NCI-H510A (cell line): ENCODE results near the gene CLDN10.
A peak's percentile ranks its signal among the peaks of the same experiment; 100 is the strongest.
"Not testable (repeated sequence)": the region's sequence is repeated elsewhere in the genome, so short reads cannot be mapped to it uniquely, and the experiment has no call there.

Experiments used
- DNase-seq: peaks from one replicate; lab custom pipeline; 2025; lab: John Stamatoyannopoulos, UW

The CLDN10 gene, protein sequence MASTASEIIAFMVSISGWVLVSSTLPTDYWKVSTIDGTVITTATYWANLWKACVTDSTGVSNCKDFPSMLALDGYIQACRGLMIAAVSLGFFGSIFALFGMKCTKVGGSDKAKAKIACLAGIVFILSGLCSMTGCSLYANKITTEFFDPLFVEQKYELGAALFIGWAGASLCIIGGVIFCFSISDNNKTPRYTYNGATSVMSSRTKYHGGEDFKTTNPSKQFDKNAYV

DNA sequence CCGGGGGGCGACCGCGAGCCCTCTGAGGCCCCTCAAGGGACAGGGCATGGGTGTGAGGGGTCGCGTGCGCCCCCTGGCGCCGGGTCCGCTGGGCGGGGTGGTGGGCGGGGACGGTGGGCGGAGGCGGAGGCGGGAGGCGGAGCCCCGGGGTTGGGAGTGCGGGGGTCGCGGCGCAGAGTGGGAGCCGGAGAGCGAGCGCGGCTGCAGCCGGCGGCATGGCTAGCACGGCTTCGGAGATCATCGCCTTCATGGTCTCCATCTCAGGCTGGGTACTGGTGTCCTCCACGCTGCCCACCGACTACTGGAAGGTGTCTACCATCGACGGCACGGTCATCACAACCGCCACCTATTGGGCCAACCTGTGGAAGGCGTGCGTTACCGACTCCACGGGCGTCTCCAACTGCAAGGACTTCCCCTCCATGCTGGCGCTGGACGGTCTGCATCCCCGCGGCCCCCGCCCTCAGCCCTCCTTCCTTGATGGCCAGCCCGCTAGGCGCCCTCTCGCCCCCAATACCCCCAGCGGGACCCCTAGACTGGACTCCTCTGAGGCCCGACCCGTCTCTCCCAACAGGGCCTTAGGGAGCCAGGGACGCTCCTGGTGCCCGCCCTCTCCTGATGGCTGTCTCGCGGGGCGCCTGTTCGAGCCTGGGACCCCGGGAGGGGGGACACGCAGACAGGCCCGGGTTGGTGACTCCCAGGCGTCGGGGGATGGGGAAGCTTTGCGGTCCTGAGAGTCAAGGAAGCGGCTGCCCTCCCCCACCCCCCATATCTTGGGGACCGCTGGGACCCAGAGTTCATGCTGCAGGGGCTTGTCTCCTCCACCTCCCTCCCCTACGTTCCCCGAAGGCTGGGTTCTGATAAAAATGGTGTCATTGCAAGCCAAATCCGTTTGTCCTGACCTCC, at the start of gene CLDN10:
TSS of gene CLDN10 (plus strand) at position 182 of the 903 bp plus-strand sequence. CDS start at position 216, 34 bp downstream.
- DNase-seq = no peak

- DNase-seq = no peak
Measured at GRCh38 chr13:95503662-95504061, 48.9 kb upstream of the CLDN10 start.

DNA sequence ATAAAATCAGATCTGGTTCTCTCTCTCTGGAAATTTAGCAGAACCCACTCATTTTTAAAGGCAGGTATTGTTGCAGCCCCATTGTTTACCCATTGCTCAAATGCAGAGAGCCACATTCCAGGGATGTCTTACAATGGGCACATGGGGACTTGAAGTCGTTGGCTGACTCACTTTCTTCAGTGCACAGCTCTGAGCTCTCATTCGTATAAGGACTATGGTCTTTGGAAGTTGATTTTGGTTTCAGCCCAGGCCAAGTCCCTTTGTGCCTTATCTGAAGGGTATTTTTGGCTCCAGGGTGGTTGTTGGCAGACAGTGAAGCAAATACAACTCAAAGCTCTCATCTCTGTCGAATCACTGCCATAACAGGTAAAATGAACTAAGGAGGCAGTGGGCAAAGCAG, 47.3 kb upstream of the CLDN10 start:
- no peak for DNase-seq

DNA sequence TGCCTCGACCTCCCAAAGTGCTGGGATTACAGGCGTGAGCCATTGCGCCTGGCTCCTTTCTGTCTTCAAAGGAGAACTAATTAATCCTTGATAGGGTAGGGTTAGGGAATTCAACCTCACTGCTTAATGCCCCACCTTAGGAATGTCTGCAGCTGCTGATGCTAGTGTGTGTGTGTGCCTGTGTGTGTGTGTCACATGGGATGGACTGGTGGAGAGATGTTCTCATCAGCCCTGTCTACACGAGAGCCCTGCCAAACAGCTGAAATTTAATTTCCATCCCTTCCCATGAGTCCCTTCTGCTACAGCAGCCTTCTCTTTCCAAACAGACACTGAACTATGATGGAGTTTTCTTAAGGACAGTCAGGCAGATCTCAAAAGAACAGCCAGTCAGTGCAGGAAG, 46.5 kb upstream of the CLDN10 start:
- no peak for DNase-seq

DNA sequence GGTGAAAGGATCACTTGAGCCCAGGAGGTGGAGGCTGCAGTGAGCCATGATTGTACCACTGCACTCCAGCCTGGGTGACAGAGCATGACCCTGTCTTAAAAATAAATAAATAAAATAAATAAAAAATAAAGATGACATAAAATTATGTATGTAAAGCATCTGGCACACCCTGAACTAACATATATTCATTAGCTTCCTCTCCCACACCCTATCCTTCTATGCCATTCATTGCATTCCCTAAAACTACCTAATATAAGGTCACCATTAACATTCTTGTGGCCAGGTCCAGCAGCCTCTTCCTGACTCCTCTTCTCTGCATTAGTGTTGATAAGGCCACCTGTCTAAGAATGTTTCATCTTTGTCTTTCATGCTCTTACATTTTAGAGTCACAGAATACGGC, 44.5 kb upstream of the CLDN10 start:
- no peak for DNase-seq

DNA sequence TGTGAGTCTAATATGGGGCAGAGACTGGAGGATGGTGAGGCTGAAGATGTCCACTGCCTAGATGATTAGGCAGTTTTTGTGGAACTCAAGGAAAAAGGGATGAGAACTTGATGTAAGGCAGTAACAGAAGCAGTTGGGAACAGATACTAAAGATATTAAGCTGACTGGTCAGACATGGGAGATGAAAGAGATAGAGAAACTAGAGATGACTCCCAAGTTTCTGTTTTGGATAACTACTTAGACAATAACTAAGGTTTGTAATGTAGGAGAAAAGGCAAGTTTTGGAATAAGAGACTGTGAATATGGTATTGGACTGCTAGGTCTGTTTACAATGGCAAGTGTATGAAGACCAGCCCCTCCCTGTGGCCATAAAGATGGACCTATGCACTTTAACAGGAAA, 43.5 kb upstream of the CLDN10 start:
- DNase-seq = no peak

GRCh38 chr13:95509521-95510310, 42.8 kb upstream of the CLDN10 start:
- DNase-seq = no peak

DNA sequence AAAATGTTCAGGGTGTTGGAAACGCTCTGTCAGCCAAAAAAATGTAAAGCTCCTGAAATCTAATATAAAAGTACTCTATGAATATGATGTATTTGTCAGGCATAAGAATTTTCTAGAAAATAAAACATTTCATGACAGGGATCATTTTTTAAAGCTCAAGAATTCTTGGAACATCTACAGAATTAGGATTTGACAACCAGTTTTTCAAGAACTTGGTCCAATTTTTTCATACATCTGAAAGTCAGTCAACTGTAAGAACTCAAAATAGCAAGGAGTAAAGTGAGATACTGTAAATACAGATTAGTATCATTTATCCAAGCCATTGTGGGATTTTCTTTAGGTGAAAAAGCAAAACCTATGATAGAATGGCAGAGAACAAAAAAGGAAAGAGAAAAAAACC, 41.6 kb upstream of the CLDN10 start:
- DNase-seq = no peak

DNA sequence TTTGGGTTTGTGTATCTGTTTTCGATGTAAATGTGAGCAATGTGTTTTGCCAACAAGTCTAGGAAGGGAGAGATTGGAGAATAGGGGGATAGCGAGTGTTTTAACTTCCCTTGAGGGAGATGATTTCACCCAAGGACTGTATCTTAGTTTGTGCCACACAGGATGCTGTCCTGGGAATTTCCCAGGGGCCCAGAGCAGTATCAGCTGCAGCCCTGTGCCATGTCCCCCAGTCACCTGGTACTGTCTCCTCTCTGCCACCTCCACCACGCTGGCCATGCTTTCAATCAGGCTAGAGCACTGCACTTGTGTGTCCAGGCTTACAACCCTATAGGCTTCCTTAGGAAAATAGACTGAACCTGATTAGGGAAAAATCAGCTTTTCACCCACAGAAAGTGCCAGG, 40.1 kb upstream of the CLDN10 start:
- no peak for DNase-seq

DNA sequence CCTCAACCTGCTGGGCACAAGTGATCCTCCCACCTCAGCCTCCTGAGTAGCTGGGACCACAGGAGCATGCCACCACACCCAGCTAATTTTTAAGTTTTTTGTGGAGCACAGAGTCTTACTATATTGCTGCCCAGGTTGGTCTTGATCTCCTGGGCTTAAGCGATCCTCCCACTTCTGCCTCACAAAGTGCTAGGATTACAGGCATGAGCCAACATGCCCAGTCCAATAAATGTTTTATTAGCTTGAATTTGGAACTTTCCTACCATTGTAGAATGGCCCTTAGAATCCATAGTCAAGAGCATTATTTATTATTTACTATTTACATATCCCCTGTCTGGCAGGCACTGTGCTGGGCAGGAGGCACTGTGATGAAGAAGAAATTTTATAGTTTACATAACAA, 39.6 kb upstream of the CLDN10 start:
- DNase-seq = no peak

DNA sequence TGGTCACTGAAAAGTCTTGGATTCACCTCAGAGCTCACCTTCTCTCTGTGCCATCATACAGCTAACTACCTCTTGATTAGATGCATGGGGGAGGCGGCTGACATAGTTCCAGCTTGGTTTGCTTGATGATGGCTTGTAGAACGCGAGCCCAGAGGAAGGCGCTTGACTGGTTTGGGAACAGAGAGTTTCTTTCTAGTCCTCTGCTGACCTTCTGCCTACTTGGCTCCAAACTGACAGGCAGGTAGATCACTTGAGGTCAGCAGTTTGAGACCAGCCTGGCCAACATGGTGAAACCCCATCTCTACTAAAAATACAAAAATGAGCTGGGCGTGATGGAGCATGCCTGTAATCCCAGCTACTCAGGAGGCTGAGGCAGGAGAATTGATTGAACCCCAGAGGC, 36.9 kb upstream of the CLDN10 start:
- not testable (repeated sequence) for DNase-seq

DNA sequence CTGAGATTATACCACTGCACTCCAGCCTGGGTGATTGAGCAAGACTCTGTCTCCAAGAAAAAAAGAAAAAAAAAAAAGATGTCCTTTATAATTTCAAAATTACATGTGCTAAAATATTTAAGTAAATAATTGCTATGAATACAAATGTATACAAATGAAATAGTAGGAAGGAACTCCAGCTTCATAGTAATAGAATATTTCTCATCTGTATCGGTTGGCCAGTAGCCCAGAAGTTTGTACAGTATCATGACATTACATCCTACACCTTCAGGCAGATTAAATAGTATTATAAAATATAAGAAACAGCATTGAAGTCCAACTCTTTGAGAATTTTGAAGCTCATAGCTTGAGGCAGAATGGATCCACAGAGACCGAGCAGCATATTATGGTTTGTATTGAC, 36.5 kb upstream of the CLDN10 start:
- DNase-seq = no peak

GRCh38 chr13:95516492-95516891, 36.0 kb upstream of the CLDN10 start:
- DNase-seq = no peak

DNA sequence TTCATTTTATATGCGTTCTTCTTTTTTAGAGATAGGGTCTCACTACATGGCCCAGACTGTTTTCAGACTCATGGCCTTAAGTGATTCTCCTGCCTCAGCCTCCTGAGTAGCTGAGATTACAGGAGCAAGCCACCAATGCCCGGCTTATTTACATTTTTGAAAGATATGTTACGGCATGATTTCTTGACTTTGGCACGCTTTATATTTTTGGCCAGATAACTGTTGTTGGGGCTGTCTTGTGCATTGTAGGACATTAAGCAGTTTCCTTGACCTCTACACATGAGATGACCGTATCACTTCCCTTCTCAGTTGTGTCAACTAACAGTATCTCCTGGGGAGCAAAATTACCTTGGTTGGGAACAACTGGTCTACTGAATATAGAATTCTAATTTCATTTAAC, 28.9 kb upstream of the CLDN10 start:
- DNase-seq = no peak

DNA sequence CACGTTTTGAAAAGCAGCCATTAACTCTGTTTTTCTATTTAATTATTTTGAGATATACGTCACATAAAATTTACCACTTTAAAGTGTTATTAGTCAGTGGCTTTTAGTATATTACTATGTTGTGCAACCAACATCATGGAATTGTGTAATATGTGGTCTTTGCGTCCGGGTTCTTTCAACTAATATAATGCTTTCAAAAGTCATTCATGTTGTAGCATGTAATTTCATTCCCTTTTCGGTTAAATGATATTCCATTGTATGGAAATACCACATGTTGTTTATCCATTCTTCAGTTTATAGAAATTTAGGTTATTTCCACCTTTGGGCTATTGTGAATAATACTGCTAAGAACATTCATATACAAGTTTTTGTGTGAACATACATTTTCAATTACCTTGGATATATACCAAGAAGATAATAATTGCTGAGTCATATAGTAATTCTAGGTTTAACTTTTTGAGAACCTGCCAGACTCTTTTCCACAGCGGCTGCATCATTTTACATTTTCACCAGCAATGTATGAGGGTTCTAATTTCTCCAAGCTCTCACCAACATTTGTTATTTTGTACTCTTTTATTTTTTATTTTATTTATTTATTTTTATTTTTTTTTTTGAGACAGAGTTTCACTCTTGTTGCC, 28.1 kb upstream of the CLDN10 start:
- no peak for DNase-seq

DNA sequence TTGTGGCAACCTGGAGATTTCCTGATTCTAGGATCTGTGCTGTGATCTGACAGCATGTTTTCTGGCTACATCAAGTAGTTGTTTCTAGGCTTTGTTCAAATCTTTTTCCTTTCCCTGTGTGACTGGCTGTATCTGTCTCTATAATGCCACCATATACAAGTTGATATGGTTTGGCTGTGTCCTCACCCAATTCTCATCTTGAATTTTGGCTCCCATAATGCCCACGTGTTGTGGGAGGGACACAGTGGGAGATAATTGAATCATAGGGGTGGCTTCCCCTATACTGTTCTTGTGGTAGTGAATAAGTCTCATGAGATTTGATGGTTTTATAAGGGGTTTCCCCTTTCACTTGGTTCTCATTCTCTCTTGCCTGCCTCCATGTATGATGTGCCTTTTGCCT, 24.6 kb upstream of the CLDN10 start:
- no peak for DNase-seq

DNA sequence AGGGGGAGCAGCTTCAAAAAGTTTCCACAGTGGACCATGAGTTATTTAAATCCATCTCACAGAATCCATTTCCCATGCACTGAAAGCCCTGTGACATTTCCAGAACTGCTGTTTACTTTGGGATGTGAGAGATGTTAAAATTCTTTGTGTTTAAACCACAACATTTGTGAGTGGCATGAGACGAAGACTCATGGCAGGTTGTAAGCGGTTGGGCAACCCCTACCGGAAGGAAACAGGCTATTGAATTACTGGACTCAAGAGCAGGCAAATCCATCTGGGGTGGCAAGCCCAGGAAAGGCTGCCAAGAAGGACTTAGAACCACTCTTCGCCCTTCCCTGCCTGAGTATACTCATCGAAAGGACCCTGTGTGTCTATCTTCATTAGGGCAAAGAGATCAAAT, 22.3 kb upstream of the CLDN10 start:
- DNase-seq = peak; percentile 68

DNA sequence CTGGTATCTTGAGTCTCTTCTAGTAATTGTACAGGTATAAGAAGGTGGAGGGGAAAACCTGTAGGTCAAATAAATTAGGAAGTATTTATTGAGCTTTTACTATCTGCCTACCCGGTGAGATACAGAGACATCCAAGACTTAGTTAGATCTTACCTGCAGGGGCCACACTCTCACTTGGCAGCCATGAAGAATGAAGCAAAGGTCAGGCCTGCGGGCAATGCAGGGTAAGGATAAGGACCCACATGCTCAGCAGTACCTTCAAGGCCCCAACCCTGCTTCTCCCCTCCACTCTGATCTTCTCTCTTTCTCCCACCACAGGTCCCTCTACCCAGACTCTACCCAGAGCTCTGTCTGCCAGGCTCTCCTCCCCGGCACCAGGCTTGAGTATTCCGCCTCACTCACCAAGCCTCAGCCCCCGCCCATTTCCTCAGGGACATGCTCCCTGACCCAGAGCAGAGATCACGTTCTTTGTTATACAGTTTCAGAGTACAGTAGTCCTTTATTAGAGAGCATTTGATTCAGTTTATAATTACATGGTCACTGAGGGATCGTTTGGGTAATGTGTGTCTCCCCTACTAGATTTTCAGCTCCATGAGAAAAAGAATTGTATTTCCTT, 18.9 kb upstream of the CLDN10 start:
- no peak for DNase-seq

DNA sequence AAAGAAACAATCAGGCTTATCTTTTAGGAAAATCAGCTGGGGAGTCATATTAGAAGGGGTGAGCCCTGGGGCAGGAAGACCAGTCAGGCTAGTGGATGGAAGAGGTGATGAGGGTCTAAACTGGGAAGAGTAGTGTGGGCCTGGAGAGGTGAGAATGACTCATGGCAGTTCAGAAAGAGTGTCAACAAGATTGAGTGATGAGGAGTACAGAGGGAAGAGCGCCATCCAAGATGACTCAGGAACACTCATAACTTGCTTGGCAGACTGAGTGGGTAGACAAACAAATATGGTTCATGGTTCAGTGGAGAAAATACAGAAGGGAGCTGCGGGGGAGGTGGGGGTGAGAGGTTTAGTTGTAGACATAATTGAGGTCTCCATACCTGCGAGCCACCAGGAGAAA, 17.3 kb upstream of the CLDN10 start:
- peak; percentile 65 for DNase-seq

DNA sequence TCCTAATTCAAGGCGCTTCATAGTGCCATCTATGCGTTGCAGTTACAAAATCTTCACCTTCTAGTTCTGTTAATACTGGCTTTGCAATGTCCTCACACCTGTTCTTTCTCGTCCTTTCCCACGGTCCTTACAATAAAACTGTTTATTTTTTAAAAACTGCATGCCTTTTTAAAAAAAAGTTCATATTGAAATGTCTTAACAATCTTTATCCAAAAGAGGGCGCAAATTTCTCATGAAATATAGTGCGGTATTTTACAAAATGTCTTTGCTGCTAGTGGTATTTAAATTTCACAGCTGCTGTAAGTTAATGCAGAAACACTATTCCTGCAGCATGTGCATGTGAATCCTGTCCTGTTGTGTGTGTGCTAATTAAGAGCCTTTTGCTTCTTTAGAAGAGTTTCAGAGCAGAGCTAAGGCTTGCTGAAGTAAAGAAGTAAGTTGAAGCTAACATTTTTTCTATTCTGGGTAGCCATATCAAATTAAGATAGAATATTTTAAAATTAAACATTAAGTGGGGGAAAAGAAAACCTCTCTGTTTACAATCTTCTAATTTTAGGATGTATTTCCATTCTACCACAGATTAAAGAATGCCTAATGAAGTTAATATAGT, 15.8 kb upstream of the CLDN10 start:
- no peak for DNase-seq

- DNase-seq = no peak
Measured at GRCh38 chr13:95540888-95541287, 11.6 kb upstream of the CLDN10 start.
